Colonic mucosa (tissue), 4 donors: ENCODE data around the gene LARP4B. TPM values are rescaled to one million over a fixed set of nuclear protein-coding genes. Genes with fewer than 3 reads are reported as not detected.

ENCODE experiments used
- DNase-seq: peaks from one replicate; pipeline ENCODE4 v3.0.0-alpha.2; 2020
- H3K27ac ChIP-seq: fragments of 200-600 bp; one replicate; pipeline ENCODE4 v1.8.0; 2021
- H3K27me3 ChIP-seq: fragments of 200-600 bp; one replicate; pipeline ENCODE4 v1.8.0; 2021
- H3K36me3 ChIP-seq: fragments of 200-600 bp; one replicate; pipeline ENCODE4 v1.8.0; 2021
- H3K4me1 ChIP-seq: fragments of 200-600 bp; one replicate; pipeline ENCODE4 v1.8.0; 2021; ENCODE audit warnings: mild to moderate bottlenecking
- H3K4me3 ChIP-seq: fragments of 200-600 bp; one replicate; pipeline ENCODE4 v1.8.0; 2021
- H3K9ac ChIP-seq, 2 donors: one replicate each; pipeline ENCODE4 v1.7.0; 2013; ENCODE audit warnings: control low read depth in 2 of 2, low read depth in 2 of 2, low read length in 2 of 2
- H3K9me3 ChIP-seq: fragments of 200-600 bp; one replicate; pipeline ENCODE4 v1.8.0; 2021
- intact Hi-C: fragments of 100-400 bp; cut with DNase I; formaldehyde crosslinking; loops from one replicate; pipeline ENCODE4 v1.14.1; 2022
- total RNA-seq, 2 donors: library from RNA; stranded (reverse); fragmentation: NEBNext Ultra II Directional in 1 of 2; extraction: Animal tissue kit (Norgen Biotek cat#: 25700) in 1 of 2; gene quantifications; one replicate each; pipeline ENCODE4 v1.2.1, GENCODE V29; 2021
- TF ChIP-seq, protein P1 (sequence below): fragments of 200-600 bp; IDR thresholded peaks from one replicate; pipeline ENCODE4 v1.8.0; 2022; ENCODE audit warnings: antibody characterized with exemption, mild to moderate bottlenecking
- donor health status: healthy.
- donor health status: DM: no; HTN: no; CAD: no.
- donor health status: DM: no; HTN: no; CAD: no.

Gene LARP4B
- total RNA-seq, 2 donors from 2014 or later: 129 to 136 TPM

DNA sequence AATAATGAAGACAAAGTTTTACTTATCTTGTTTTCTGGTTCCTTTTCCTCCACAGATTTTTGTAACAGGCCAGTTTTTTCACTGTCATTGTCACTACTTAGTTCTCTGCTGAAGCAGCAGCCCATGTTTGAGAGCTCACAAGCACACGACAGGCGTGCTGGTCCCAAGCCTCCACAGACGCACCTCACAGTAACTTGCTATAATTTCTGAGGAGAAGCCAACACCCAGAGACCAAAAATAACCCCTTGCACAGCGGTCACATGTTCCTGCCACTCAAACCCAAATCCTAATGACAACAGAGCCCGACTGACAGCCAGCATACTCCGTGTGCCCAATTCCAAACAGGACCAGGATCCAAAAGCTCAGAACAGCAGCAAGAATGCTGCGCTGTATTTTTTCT, 58.5 kb downstream of the LARP4B start:
- no peak for DNase-seq
- intact Hi-C loops: no loop called here
- no peak overlapping the region for H3K9ac ChIP-seq
- H3K4me1 ChIP-seq: no peaks in the 10 kb centered on the region
- TF ChIP-seq, protein P1, sequence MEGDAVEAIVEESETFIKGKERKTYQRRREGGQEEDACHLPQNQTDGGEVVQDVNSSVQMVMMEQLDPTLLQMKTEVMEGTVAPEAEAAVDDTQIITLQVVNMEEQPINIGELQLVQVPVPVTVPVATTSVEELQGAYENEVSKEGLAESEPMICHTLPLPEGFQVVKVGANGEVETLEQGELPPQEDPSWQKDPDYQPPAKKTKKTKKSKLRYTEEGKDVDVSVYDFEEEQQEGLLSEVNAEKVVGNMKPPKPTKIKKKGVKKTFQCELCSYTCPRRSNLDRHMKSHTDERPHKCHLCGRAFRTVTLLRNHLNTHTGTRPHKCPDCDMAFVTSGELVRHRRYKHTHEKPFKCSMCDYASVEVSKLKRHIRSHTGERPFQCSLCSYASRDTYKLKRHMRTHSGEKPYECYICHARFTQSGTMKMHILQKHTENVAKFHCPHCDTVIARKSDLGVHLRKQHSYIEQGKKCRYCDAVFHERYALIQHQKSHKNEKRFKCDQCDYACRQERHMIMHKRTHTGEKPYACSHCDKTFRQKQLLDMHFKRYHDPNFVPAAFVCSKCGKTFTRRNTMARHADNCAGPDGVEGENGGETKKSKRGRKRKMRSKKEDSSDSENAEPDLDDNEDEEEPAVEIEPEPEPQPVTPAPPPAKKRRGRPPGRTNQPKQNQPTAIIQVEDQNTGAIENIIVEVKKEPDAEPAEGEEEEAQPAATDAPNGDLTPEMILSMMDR: no peak
- H3K4me3 ChIP-seq: no peak overlapping the region
- no peaks in the 10 kb centered on the region for H3K27me3 ChIP-seq
- no peaks in the 10 kb centered on the region for H3K36me3 ChIP-seq
- no peak overlapping the region for H3K27ac ChIP-seq
- H3K9me3 ChIP-seq: no peaks in the 10 kb centered on the region

DNA sequence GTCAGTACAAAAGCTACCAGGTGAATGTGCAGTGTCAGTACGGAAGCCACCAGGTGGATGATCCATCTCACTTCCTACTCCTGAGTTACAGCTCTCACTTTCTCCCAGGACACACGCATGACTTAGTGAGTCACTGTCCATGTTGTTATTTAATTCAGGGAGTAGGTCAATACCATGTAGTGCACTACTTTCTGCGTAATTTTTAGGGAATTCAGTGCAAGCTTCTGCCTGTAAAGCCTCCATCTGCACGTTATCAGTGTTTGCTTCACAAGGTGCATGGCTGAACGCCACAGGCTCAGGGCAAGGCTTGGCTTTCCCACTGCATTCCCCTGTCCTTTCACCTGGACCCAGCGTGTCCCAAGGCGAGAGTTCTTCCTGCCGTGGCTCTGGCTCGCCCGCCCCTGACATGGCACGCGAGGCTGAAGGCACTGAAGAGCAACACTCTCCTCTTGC, 59.5 kb downstream of the LARP4B start:
- Histone ChIP-seq H3K36me3 (no peaks in the 10 kb centered on the region), H3K4me1 (no peaks in the 10 kb centered on the region), H3K9me3 (no peaks in the 10 kb centered on the region), H3K4me3 (no peak overlapping the region), H3K9ac (no peak overlapping the region), H3K27ac (no peak overlapping the region), H3K27me3 (no peaks in the 10 kb centered on the region)
- intact Hi-C loops: loop anchor here (2.0 kb wide), 1 partner anchor 13 kb away; no protein-coding TSS in a partner anchor
- TF ChIP-seq, protein P1: no peak
- no peak for DNase-seq

DNA sequence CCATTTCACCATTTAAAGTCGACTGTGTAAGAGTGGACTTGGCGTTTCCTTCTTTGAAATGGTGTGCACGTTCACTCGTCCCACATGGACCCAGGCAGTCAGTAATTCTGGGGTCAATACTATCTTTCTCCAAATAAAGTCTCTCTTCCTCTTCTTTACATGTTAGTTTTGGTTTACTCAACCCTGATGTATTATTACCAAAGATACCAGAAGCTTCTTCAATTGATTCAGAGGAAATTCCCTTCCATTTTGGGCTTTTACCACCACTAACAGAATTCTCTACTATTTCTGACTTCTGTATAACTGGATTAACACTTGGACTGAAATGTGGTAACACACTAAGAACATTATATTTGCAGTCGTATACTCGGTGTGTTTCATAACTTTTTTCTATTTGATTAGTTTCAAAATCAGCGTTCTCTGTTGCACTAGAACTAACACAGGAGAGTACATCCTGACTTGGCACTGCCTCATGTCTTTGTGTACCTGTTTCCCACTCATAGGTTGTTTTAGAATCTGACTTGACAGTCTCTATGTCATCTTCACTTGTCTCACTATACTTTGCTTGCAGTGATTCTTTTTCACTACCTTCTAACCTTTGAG, 60.8 kb downstream of the LARP4B start:
- no peaks in the 10 kb centered on the region for H3K9me3 ChIP-seq
- H3K4me1 ChIP-seq: no peaks in the 10 kb centered on the region
- DNase-seq: no peak
- TF ChIP-seq, protein P1: no peak
- H3K4me3 ChIP-seq: no peak overlapping the region
- H3K9ac ChIP-seq: no peak overlapping the region
- intact Hi-C loops: loop anchor here (2.0 kb wide), 1 partner anchor 14 kb away; no protein-coding TSS in a partner anchor
- H3K27me3 ChIP-seq: no peaks in the 10 kb centered on the region
- H3K36me3 ChIP-seq: no peaks in the 10 kb centered on the region
- no peak overlapping the region for H3K27ac ChIP-seq

- H3K27me3 ChIP-seq: no peaks in the 10 kb centered on the region
- TF ChIP-seq, protein P1: no peak
- no peak for DNase-seq
- no peaks in the 10 kb centered on the region for H3K9me3 ChIP-seq
- H3K27ac ChIP-seq: no peak overlapping the region
- intact Hi-C loops: no loop called here
- no peak overlapping the region for H3K9ac ChIP-seq
- no peaks in the 10 kb centered on the region for H3K4me1 ChIP-seq
- no peak overlapping the region for H3K4me3 ChIP-seq
- no peaks in the 10 kb centered on the region for H3K36me3 ChIP-seq
Measured at GRCh38 chr10:869171-869570, 62.3 kb downstream of the LARP4B start.

DNA sequence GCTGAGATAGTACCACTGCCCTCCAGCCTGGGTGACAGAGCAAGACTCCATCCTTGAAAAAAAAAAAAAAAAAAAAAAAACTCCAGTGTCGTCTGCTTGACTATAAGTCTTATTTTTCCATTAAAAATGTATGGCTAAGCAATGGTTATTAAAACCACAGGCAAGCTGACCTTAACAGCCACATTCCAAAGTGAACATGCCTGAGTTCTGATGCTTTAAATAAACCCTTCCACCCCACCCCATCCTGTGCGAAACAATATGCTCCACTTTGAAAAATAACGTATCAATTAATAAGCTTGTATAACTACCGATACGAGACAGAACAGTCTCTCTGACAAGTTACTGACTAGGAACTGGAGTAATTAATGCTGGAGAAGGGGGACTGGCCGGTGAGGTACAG, 63.7 kb downstream of the LARP4B start:
- Histone ChIP-seq H3K36me3 (no peaks in the 10 kb centered on the region), H3K27me3 (no peaks in the 10 kb centered on the region), H3K9ac (no peak overlapping the region), H3K9me3 (no peaks in the 10 kb centered on the region), H3K4me1 (no peaks in the 10 kb centered on the region), H3K27ac (no peak overlapping the region), H3K4me3 (no peak overlapping the region)
- intact Hi-C loops: no loop called here
- no peak for DNase-seq
- TF ChIP-seq, protein P1: no peak
